ENCODE measurements around the gene ODAD3.
"Not testable (repeated sequence)": the region's sequence is repeated elsewhere in the genome, so short reads cannot be mapped to it uniquely, and the experiment has no call there.

ODAD3 gene

GRCh38 chr19:11390359-11390758 lies 44.6 kb downstream of the ODAD3 start:
- intact Hi-C loops (cut with micrococcal nuclease), result no loop called here
- H3K36me3 Mint-ChIP-seq (ENCODE audit: low read depth), result no peaks in the 10 kb centered on the region

GRCh38 chr19:11387162-11388034 lies 47.5 kb downstream of the ODAD3 start:
- Mint-ChIP-seq H3K36me3 (ENCODE audit: low read depth) (no peaks in the 10 kb centered on the region), H3K9me3 (peaks cover 8% of the 10 kb centered on the region), H3K4me3 (no peak overlapping the region), H3K4me1 (ENCODE audit: low read depth) (peaks cover 35% of the 10 kb centered on the region), H3K27ac (peak overlapping the region; percentile 79), H3K27me3 (peaks cover 21% of the 10 kb centered on the region)
- intact Hi-C loops (cut with micrococcal nuclease), result no loop called here

More at GRCh38 chr19:11390359-11390758, 44.6 kb downstream of the ODAD3 start:
- Mint-ChIP-seq H3K27ac (no peak overlapping the region), H3K4me3 (no peak overlapping the region), H3K4me1 (ENCODE audit: low read depth) (peaks cover 15% of the 10 kb centered on the region), H3K9me3 (peaks cover 8% of the 10 kb centered on the region), H3K27me3 (peaks cover 19% of the 10 kb centered on the region)

- peak overlapping the region; percentile 51 for H3K27ac Mint-ChIP-seq
- H3K4me1 Mint-ChIP-seq (ENCODE audit: low read depth), result peaks cover 52% of the 10 kb centered on the region
- peaks cover 28% of the 10 kb centered on the region for H3K27me3 Mint-ChIP-seq
- H3K9me3 Mint-ChIP-seq, result no peaks in the 10 kb centered on the region
- H3K36me3 Mint-ChIP-seq (ENCODE audit: low read depth), result peaks cover 16% of the 10 kb centered on the region
- intact Hi-C loops (cut with micrococcal nuclease), result no loop called here
- H3K4me3 Mint-ChIP-seq, result no peak overlapping the region
Observed at GRCh38 chr19:11384778-11385129, 50.2 kb downstream of the ODAD3 start.

GRCh38 chr19:11383706-11384048 lies 51.2 kb downstream of the ODAD3 start:
- peak overlapping the region; percentile 69 for H3K4me3 Mint-ChIP-seq
- H3K4me1 Mint-ChIP-seq (ENCODE audit: low read depth), result peaks cover 53% of the 10 kb centered on the region
- peak overlapping the region; percentile 82 for H3K27ac Mint-ChIP-seq
- H3K36me3 Mint-ChIP-seq (ENCODE audit: low read depth), result peaks cover 22% of the 10 kb centered on the region
- H3K9me3 Mint-ChIP-seq, result no peaks in the 10 kb centered on the region
- intact Hi-C loops (cut with micrococcal nuclease), result no loop called here
- peaks cover 28% of the 10 kb centered on the region for H3K27me3 Mint-ChIP-seq

- peaks cover 28% of the 10 kb centered on the region for H3K36me3 Mint-ChIP-seq (ENCODE audit: low read depth)
- H3K27me3 Mint-ChIP-seq, result peaks cover 28% of the 10 kb centered on the region
- H3K27ac Mint-ChIP-seq, result peak overlapping the region; percentile 82
- H3K9me3 Mint-ChIP-seq, result no peaks in the 10 kb centered on the region
- peak overlapping the region; percentile 69 for H3K4me3 Mint-ChIP-seq
- peaks cover 59% of the 10 kb centered on the region for H3K4me1 Mint-ChIP-seq (ENCODE audit: low read depth)
- intact Hi-C loops (cut with micrococcal nuclease), result no loop called here
Observed at GRCh38 chr19:11382898-11383705, 51.8 kb downstream of the ODAD3 start.

- Mint-ChIP-seq H3K4me1 (ENCODE audit: low read depth) (peaks cover 66% of the 10 kb centered on the region), H3K4me3 (peak overlapping the region; percentile 83), H3K9me3 (no peaks in the 10 kb centered on the region), H3K27ac (peak overlapping the region; percentile 82), H3K27me3 (peaks cover 28% of the 10 kb centered on the region), H3K36me3 (ENCODE audit: low read depth) (peaks cover 35% of the 10 kb centered on the region)
- intact Hi-C loops (cut with micrococcal nuclease), result loop anchor here (1.0 to 2.0 kb wide), 2 partner anchors 42 to 54 kb away; partner anchors contain the start of genes ODAD3 and PRKCSH
Observed at GRCh38 chr19:11380653-11381537, 54.0 kb downstream of the ODAD3 start.

GRCh38 chr19:11379857-11380350 lies 55.0 kb downstream of the ODAD3 start:
- peak overlapping the region; percentile 83 for H3K4me3 Mint-ChIP-seq
- H3K9me3 Mint-ChIP-seq, result no peaks in the 10 kb centered on the region
- H3K36me3 Mint-ChIP-seq (ENCODE audit: low read depth), result peaks cover 41% of the 10 kb centered on the region
- intact Hi-C loops (cut with micrococcal nuclease), result loop anchor here (2.0 kb wide), 1 partner anchor 43 kb away; no protein-coding TSS in a partner anchor
- peaks cover 28% of the 10 kb centered on the region for H3K27me3 Mint-ChIP-seq
- H3K27ac Mint-ChIP-seq, result peak overlapping the region; percentile 82
- H3K4me1 Mint-ChIP-seq (ENCODE audit: low read depth), result peaks cover 71% of the 10 kb centered on the region

- H3K9me3 Mint-ChIP-seq; intact Hi-C loops (cut with micrococcal nuclease); H3K4me3 Mint-ChIP-seq: not testable (repeated sequence)
- peaks cover 41% of the 10 kb centered on the region for H3K36me3 Mint-ChIP-seq (ENCODE audit: low read depth)
- H3K27ac Mint-ChIP-seq, result peak overlapping the region; percentile 82
- peaks cover 66% of the 10 kb centered on the region for H3K4me1 Mint-ChIP-seq (ENCODE audit: low read depth)
- peaks cover 24% of the 10 kb centered on the region for H3K27me3 Mint-ChIP-seq
Observed at GRCh38 chr19:11379269-11379845, 55.6 kb downstream of the ODAD3 start.

DNA sequence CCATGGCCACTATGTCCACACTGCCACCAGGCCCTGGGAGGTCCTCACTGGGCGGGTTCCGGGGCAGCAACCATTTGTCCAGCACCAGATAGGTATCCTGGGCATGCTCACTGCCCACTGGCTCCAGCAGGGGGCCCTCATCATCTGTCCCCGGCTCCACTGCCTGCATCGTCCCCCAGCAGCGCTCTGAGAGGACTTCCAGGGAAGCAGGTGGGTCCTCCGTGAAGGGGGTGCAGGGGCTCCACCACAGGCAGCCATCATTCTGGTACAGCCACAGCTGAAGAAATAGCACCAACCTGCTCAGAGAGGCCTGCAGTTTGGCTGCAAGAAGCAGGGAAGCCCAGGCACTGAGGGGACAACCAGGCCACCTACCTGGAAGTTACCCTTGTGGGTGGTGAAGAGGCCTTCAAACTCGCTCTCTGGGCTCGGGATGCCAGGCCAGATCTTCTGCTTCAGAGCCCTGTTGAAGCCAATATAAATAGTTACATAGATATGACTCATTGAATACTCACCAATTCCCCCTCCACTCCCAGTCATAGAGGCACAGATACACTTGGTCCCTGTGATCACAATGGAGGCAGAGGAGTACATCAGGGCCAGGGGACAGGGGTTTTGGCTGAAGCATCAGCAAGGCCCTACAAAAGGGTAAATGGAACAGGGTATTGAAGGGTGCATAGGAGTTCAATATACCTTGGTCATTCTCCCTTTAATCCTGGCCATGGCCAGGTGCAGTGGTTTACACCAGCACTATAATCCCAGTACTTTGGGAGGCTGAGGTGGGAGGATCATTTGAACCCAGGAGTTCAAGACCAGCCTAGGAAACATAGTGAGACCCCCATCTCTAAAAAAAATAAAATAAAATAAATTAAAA lies 56.4 kb downstream of the ODAD3 start:
- intact Hi-C loops (cut with micrococcal nuclease), result no loop called here
- peaks cover 58% of the 10 kb centered on the region for H3K4me1 Mint-ChIP-seq (ENCODE audit: low read depth)
- H3K27ac Mint-ChIP-seq, result peak overlapping the region; percentile 40
- no peaks in the 10 kb centered on the region for H3K9me3 Mint-ChIP-seq
- H3K4me3 Mint-ChIP-seq, result no peak overlapping the region
- H3K36me3 Mint-ChIP-seq (ENCODE audit: low read depth), result peaks cover 41% of the 10 kb centered on the region
- H3K27me3 Mint-ChIP-seq, result peaks cover 20% of the 10 kb centered on the region

DNA sequence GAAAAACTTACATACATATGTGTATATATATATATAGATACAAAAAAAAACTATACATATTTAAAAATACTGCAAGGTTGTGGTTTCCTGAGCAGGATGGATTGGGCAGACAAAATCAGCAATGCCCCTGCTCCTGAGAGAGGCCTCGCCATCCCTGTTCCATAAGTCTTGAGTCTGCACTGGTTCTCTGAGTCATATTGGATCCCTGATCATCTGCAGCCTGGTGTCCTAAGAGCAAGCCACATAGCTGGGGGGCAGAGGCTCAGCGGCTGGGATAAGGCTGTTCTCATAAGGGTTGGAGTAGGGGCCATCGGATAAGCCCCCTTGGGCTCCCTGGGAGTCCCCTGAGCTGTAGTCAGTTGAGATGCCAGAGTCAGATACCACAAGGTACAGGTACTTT lies 57.2 kb downstream of the ODAD3 start:
- Mint-ChIP-seq H3K4me1 (ENCODE audit: low read depth) (peaks cover 50% of the 10 kb centered on the region), H3K36me3 (ENCODE audit: low read depth) (peaks cover 41% of the 10 kb centered on the region), H3K27me3 (peaks cover 12% of the 10 kb centered on the region), H3K9me3 (no peaks in the 10 kb centered on the region), H3K27ac (no peak overlapping the region), H3K4me3 (no peak overlapping the region)
- intact Hi-C loops (cut with micrococcal nuclease), result no loop called here

DNA sequence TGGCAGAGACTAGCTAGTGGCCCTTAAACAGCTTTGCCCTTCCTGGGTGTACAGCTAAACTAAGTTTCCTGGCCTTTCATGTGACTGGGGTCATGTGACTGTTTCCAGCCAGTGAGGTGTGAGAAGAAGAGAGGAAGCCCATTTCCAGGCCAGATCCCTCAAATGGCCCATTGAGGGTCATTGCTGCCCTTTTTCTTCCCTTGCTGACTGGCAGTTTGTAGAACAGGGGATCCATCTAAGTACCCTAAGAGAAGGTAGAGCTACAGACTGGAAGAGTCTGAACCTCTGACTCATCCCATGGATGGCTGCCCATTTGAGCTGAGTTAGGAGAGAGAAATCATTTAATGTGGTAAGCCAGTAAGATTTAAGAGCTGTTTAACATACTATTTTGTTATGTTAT lies 57.7 kb downstream of the ODAD3 start:
- Mint-ChIP-seq H3K4me1 (ENCODE audit: low read depth) (peaks cover 46% of the 10 kb centered on the region), H3K27ac (no peak overlapping the region), H3K4me3 (peak overlapping the region; percentile 53), H3K27me3 (peaks cover 7% of the 10 kb centered on the region), H3K9me3 (no peaks in the 10 kb centered on the region), H3K36me3 (ENCODE audit: low read depth) (peaks cover 41% of the 10 kb centered on the region)
- intact Hi-C loops (cut with micrococcal nuclease), result no loop called here

GRCh38 chr19:11375143-11375948 lies 59.6 kb downstream of the ODAD3 start:
- Mint-ChIP-seq H3K4me1 (ENCODE audit: low read depth) (peaks cover 35% of the 10 kb centered on the region), H3K27me3 (no peaks in the 10 kb centered on the region), H3K9me3 (no peaks in the 10 kb centered on the region), H3K36me3 (ENCODE audit: low read depth) (peaks cover 42% of the 10 kb centered on the region), H3K27ac (no peak overlapping the region), H3K4me3 (no peak overlapping the region)
- intact Hi-C loops (cut with micrococcal nuclease), result loop anchor here (1.0 to 2.0 kb wide), 2 partner anchors 60 to 83 kb away; partner anchors contain the start of genes ODAD3 and PRKCSH

All from dendritic cell treated with granulocyte-macrophage colony-stimulating factor and Interleukin-4, amounts not matched to agents 40 ng/mL and 50 ng/mL, for 4 days (primary cell).